ENCODE results near the gene CEBPG. TPM values are rescaled to one million over a fixed set of nuclear protein-coding genes. Genes with fewer than 3 reads are reported as not detected.

The CEBPG gene
- total RNA-seq, 1 donor from 2014 or later, result 59.3 TPM

DNA sequence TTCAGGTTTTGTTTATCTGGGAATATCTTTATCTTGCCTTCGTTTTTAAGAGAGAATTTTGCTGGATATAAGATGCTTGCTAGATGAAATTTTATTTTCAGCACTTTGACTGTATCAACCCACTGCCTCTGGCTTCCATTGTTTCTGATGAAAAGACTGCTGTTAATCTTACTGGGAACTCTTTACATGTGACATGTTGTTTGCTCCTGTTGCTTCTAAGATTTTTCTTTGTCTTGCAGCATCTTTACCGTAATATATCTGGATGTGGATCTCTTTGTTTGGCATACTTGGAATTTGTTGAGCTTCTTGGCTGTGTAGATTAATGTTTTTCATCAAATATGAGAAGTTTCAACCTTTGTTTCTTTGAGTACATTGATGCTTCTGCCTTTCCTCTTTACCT, 18.0 kb upstream of the CEBPG start:
- Mint-ChIP-seq H3K27me3 (ENCODE audit: insufficient read depth, low read depth) (peaks cover 5% of the 10 kb centered on the region), H3K4me3 (no peak overlapping the region), H3K4me1 (no peaks in the 10 kb centered on the region), H3K36me3 (no peaks in the 10 kb centered on the region), H3K27ac (no peak overlapping the region), H3K9me3 (peaks cover 12% of the 10 kb centered on the region)
- Histone ChIP-seq H4K20me1 (ENCODE audit: low read depth) (no peaks in the 10 kb centered on the region), H3K4me1 (no peaks in the 10 kb centered on the region), H3F3A (ENCODE audit: low read depth) (no peaks in the 10 kb centered on the region), H3K27ac (no peak overlapping the region), H3K36me3 (no peaks in the 10 kb centered on the region), H3K9ac (no peak overlapping the region), H2AFZ (replicated peaks) (no peak overlapping the region), H3K4me2 (no peak overlapping the region), H3K27me3 (no peaks in the 10 kb centered on the region), H3K4me3 (no peak overlapping the region), H3K9me3 (ENCODE audit: low read depth) (peaks cover 12% of the 10 kb centered on the region), H3K79me2 (ENCODE audit: low read depth) (no peaks in the 10 kb centered on the region)
- TF ChIP-seq EZH2phosphoT487 (IDR thresholded peaks at IDR 0.05), result no peak
- TF ChIP-seq, protein P1, sequence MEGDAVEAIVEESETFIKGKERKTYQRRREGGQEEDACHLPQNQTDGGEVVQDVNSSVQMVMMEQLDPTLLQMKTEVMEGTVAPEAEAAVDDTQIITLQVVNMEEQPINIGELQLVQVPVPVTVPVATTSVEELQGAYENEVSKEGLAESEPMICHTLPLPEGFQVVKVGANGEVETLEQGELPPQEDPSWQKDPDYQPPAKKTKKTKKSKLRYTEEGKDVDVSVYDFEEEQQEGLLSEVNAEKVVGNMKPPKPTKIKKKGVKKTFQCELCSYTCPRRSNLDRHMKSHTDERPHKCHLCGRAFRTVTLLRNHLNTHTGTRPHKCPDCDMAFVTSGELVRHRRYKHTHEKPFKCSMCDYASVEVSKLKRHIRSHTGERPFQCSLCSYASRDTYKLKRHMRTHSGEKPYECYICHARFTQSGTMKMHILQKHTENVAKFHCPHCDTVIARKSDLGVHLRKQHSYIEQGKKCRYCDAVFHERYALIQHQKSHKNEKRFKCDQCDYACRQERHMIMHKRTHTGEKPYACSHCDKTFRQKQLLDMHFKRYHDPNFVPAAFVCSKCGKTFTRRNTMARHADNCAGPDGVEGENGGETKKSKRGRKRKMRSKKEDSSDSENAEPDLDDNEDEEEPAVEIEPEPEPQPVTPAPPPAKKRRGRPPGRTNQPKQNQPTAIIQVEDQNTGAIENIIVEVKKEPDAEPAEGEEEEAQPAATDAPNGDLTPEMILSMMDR (IDR thresholded peaks at IDR 0.05), result no peak
- TF ChIP-seq EZH2 (IDR thresholded peaks at IDR 0.05), result no peak
- no peak for DNase-seq (ENCODE audit: low spot score)

DNA sequence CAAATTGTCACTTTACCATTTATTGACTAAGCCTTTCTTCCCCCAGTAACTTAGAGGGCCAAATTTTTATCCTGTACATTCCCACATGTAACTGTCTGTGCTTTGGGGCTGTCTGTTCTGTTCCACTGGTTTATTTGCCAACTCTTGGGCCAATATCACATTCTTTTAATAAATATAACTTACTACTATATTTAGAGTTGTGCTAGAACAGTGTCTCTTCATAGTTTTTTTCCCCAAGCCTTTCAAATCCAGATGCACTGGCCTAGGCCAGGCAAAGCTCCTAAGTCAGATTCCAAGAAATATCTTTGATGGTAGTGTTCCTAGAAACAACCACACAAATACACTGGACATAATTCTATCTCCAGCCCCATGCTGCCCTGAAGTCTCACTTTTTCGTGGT, 16.0 kb upstream of the CEBPG start:
- Mint-ChIP-seq H3K27me3 (ENCODE audit: insufficient read depth, low read depth) (peaks cover 11% of the 10 kb centered on the region), H3K9me3 (peaks cover 12% of the 10 kb centered on the region), H3K4me3 (no peak overlapping the region), H3K27ac (no peak overlapping the region), H3K4me1 (no peaks in the 10 kb centered on the region), H3K36me3 (no peaks in the 10 kb centered on the region)
- H2AFZ ChIP-seq (replicated peaks), result no peak overlapping the region
- DNase-seq (ENCODE audit: low spot score), result no peak
- no peaks in the 10 kb centered on the region for H3K27me3 ChIP-seq
- no peak overlapping the region for H3K4me2 ChIP-seq
- no peaks in the 10 kb centered on the region for H3K4me1 ChIP-seq
- no peaks in the 10 kb centered on the region for H4K20me1 ChIP-seq (ENCODE audit: low read depth)
- peaks cover 12% of the 10 kb centered on the region for H3K9me3 ChIP-seq (ENCODE audit: low read depth)
- no peak overlapping the region for H3K27ac ChIP-seq
- no peak overlapping the region for H3K9ac ChIP-seq
- TF ChIP-seq, protein P1 (IDR thresholded peaks at IDR 0.05), result no peak
- TF ChIP-seq EZH2phosphoT487 (IDR thresholded peaks at IDR 0.05), result no peak
- TF ChIP-seq EZH2 (IDR thresholded peaks at IDR 0.05), result no peak
- no peaks in the 10 kb centered on the region for H3F3A ChIP-seq (ENCODE audit: low read depth)
- no peaks in the 10 kb centered on the region for H3K79me2 ChIP-seq (ENCODE audit: low read depth)
- no peaks in the 10 kb centered on the region for H3K36me3 ChIP-seq
- H3K4me3 ChIP-seq, result no peak overlapping the region

DNA sequence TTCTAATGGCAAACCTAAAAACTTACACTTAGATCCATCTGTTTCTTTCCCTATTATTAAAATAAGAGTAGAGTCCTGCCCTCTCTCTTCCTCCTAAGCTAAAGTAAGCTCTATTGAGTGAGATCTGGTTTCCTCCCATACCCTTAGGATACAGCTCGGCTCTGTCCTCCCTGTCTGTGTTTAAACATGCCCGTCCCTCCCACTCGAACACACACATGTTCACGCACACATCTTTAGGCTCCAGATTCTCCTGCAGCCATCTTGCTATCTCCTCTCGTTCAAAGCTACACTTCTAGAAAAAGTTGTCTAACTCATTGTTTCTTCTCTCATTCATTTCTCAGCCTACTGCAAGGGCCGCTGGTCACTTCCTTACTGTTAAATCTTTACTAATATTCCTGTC, 15.1 kb upstream of the CEBPG start:
- Histone ChIP-seq H3K79me2 (ENCODE audit: low read depth) (no peaks in the 10 kb centered on the region), H3K36me3 (no peaks in the 10 kb centered on the region), H3K9ac (no peak overlapping the region), H3K4me1 (no peaks in the 10 kb centered on the region), H3K9me3 (ENCODE audit: low read depth) (peaks cover 12% of the 10 kb centered on the region), H3K27ac (no peak overlapping the region), H4K20me1 (ENCODE audit: low read depth) (no peaks in the 10 kb centered on the region), H3K27me3 (no peaks in the 10 kb centered on the region), H3F3A (ENCODE audit: low read depth) (no peaks in the 10 kb centered on the region), H3K4me2 (no peak overlapping the region), H2AFZ (replicated peaks) (no peak overlapping the region), H3K4me3 (no peak overlapping the region)
- Mint-ChIP-seq H3K4me3 (no peak overlapping the region), H3K27me3 (ENCODE audit: insufficient read depth, low read depth) (peaks cover 11% of the 10 kb centered on the region), H3K36me3 (no peaks in the 10 kb centered on the region), H3K27ac (no peak overlapping the region), H3K4me1 (no peaks in the 10 kb centered on the region), H3K9me3 (peaks cover 12% of the 10 kb centered on the region)
- no peak for TF ChIP-seq EZH2phosphoT487 (IDR thresholded peaks at IDR 0.05)
- no peak for TF ChIP-seq EZH2 (IDR thresholded peaks at IDR 0.05)
- TF ChIP-seq, protein P1 (IDR thresholded peaks at IDR 0.05), result no peak
- no peak for DNase-seq (ENCODE audit: low spot score)
